Hematopoietic multipotent progenitor cell (in vitro differentiated cells): ENCODE measurements around the gene CDX1. TPM values are rescaled to one million over a fixed set of nuclear protein-coding genes. Genes with fewer than 3 reads are reported as not detected.

Source experiments
- DNase-seq, 3 donors: peaks; one replicate each; pipeline ENCODE4 v3.0.0-alpha.2; 2011 to 2015; ENCODE audit warnings: low read depth in 2 of 3, low spot score in 2 of 3
- total RNA-seq: library from RNA; depleted of rRNA; stranded (reverse); fragments of >200 nt; gene quantifications from one replicate; pipeline ENCODE4 v1.2.3, GENCODE V29; 2012

CDX1 gene
- not detected for total RNA-seq

DNA sequence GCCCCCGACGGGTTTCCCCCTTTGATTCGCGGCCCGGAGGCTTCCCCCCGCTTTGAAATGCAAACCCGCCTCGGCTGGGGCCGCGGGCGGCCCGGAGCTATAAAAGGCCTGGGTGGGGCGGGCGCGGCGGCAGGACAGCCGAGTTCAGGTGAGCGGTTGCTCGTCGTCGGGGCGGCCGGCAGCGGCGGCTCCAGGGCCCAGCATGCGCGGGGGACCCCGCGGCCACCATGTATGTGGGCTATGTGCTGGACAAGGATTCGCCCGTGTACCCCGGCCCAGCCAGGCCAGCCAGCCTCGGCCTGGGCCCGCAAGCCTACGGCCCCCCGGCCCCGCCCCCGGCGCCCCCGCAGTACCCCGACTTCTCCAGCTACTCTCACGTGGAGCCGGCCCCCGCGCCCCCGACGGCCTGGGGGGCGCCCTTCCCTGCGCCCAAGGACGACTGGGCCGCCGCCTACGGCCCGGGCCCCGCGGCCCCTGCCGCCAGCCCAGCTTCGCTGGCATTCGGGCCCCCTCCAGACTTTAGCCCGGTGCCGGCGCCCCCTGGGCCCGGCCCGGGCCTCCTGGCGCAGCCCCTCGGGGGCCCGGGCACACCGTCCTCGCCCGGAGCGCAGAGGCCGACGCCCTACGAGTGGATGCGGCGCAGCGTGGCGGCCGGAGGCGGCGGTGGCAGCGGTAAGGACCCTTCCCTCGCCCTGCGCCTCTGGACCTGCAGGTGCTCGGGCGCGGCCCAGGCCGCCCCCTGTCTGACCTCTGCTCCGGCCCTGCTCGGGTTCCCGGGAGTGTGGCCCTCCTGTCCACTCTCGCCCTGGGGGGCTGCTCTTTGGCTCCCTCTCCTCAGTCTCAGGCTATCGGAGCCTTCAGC lies at the start of gene CDX1:
CDX1 (plus strand) TSS at position 129 of the 862 bp plus-strand sequence; CDS start at position 228, 99 bp downstream.
- no peak for DNase-seq

DNA sequence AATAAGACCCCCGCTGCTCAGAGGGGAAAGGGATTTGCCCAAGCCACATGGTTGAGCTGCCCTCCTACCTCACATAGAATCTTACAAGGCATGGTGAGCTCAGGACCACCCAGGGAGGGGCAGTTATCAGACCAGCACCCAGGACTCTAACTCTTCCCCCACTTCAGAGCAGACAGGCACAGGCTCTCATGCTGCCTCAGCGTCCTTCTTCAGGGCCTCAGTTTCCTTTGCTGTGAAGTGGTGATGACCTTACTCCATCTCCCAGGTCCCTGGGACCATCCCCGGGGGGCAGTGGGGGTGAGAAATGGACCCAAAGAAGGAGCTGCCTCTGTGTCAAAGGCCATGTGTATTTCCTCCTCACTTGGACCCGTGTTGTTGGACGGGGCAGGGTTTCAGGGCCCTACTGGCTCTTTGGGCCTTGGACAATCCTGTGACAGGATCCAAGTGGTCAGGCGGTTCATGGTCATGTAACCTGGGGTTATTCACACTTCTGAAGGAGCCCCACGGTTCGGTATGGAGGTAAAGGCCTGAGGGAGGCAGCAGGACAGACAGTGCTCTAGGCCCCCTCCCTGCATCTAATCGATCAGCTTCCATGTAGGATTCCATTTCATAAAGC lies 48.5 kb upstream of the CDX1 start:
- DNase-seq = no peak

DNA sequence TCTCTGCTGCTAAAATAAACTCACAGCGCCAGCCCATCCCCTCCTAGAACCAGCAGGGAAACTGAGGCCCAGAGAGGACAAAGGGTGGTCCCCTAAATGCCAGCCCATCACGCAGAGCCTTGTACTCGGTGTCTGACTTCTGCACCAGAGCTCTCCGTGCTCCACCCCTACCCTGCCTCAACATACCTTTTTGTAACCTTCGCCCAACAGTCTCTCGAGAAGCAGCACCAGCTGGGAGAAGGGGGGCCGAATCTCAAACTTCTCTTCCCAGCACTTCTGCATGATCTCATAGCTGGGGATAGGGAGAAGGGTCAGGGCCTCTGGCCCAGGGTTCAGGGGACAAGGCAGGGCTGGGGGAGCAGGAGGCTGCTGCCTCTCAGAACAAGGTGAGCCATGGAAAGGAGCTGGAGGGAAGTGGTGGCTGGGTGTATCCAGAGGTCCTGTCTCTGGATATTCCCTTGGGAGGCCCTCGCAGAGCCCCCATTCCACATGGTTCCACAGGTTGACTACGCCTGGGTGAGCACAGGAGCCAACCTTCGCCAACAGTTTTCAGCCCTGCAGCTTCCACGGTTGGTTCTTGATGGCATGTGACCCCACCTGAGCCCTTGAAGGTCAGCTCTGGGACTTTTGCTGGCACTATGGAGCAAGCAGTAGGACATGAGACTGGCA lies 47.9 kb upstream of the CDX1 start:
- DNase-seq = no peak

DNA sequence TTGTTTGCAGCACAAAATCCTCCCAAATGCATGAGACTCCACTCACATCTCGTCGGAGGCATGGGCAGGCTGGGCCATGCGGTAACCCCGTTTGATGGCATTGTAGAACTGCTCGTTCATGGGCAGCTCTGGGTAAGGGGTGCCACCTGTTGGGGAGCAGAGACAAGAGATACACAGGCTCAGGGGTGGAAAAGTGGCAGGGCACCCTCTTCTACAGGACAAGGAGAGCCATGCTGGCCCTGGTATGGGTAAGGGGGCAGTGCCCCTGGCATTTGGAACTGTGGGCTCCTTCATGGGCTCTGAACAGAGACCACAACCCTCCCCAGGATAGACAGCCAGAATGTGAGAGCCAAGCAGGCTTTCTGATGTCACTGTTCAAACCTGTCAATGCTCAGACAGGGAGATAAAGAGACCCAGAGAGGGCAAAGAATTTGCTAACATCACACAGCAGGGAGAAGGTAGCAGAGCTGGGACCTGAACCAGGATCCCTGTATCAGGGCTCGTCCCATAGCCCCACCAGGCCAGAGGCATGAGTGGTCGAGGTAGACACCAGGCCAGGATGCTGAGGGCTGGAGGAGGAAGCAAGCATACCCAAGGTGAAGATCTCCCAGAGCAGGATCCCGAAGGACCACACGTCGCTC lies 47.0 kb upstream of the CDX1 start:
- peak in 2 of 3 donors; percentile 58 to 75 for DNase-seq

DNA sequence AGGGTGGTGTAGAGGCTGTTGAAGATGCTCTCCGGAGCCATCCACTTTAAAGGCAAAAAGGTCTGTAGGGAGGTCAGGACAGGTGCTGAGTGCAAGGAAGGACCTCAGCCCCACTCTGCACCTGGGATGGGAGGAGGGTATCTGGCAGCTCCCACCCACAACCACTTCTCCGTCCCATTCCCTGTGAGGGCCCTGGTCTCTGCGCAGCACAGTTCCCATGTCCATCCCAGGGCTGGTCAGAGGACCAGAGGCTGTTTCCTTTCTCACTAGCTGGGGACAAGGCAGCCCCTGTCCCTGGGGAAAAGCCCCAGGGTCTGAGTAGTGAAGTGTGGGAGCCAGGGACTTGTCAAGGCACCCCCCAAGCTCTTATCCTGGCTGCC lies 46.5 kb upstream of the CDX1 start:
- DNase-seq = no peak

DNA sequence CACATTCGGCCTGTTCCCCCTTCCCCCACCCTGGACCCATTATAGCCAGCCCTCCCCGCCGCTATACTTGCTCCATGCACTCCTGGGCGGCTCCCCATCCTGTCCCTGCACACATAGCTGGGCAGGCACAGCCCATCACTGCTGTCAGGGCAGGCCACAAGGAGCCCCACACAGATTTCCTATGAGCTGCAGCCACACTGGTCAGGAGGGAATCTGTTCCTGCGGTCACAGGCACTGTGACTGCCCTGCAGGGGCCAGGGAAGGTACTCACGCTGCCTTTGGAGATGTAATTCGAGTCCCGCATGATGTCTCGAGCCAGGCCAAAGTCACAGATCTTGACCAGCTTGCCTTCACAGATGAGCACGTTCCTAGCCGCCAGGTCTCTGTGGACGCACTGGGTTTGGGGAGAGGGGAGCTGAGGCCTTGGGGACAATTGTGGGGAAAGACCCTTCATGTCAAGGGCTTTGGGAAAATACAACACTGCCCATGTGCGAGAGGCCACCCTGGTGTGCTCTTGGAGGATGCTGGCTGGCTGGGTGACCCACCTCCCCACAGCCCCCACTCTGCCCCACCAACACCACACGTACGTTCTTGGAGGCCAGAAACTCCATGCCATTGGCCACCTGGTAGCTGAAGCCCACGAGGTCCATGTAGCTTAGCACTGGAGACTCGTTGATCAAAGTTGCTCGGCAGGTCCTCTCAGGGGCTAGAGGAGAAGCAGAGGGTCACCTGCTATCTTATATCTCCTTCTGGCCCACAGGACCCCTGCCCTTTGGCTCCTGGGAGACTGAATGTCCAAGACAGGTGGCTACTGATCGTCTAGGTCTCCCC lies 45.7 kb upstream of the CDX1 start:
- DNase-seq = no peak

DNA sequence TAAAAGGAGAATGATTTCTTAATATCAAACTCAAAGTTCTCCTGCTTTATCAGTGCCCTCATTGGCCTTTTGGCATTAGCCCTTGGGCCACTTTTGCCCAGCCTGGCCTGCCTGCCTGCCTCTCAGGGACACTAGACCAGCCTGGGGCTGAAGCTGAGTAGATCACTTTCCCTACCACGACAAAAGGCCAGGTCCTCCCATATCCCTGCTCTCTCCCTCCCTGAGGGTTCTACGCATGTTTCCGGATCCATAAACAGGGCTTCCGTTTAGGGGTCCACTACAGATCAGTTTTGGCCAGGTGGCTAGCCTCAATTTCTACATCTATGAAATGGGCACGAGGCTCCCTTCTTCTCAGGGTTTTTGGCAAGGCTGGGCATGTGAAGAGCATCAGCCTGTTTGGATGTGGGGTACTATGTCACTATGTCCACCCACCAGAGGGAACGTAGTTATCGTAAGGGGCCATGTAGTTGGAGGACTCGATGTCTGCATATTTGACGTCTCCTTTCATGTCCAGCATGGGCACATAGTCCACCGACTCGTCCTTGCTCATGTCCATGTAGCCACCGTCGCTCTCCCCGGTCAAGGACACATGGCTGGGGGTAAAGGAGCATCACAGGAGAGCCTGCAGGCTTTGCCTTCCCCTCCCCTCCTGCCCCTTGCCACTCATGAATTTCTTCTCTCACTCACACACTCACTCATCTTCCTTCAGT lies 45.0 kb upstream of the CDX1 start:
- no peak for DNase-seq

DNA sequence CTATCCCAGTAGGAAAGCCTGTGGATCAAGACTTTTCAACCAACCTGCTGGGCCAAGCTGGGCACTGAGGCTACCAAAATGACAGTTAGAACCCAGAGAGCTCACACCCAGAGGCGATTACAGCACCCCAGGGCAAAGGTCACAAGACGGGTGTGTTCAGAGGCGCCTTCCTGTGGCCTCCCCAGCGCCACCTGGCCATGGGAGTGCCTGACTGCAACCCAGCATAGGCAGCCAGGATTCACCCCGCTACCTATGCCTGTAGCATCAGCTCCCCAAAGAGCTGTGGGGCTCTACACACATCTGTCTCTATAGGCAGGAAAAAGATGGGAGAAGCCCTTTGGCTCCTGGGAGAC lies 44.4 kb upstream of the CDX1 start:
- DNase-seq = peak in 1 of 3 donors; percentile 53

DNA sequence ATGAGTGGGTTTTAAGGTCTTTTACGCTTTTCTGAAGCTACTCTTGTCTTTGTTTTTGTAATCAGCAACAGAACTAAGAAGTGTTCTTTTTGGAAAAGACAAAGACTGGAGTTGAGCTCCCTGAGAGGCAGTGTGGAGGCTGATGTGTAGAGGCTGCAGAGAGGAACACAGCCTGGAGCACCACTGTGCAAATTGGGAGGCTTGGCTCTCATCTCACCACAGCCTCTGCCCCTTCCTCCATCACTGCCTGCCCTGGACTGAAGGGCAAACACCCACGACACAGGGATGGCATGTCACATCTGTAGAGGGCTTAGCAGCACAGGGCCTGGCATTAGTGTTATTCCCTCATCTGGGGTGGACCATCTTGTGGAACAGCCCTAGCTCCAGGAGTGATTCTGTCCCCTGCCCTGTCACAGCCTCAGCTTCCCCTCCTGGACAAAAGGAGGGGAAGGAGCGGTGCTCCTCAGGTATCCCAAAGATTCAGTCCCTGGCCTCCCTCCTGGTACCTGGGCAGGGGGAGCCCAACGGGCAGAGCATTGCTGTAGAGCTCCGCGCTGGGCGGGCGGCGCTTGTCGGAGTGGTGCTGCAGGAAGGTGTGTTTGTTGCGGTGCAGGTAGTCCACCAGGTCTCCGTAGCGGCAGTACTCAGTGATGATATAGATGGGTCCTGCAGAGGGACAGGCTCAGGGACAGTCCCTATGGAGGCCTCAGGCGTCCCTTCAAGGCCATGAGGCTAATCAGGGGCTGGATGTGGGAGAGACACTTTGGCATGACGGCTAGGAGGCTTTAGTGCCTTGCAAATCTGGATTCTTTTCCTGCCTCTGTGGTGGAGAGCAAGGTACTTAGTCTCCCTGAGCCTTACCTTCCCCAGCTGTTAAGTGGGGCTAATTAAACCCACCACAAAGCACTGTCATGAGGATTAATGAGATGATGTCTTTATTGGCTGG lies 43.8 kb upstream of the CDX1 start:
- DNase-seq = no peak

DNA sequence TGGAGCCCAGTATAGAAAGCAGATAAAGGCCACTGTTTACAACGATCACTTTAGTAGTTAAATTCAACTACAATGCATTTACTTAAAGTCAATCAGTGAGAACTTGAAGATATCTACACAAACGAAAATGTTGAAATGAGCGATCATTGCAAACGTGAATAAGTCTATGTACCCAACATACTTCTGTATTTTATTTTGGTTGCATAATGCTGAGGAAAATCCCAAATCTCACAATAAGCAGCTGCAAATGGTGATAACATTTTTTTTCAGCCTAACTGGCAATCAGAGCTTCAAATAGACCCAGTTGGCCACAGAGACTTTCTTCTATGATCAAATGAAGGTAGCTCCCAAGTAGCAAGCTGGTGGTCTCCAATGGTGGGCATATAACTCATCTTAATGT lies 43.0 kb upstream of the CDX1 start:
- peak in 1 of 3 donors; percentile 48 for DNase-seq

DNA sequence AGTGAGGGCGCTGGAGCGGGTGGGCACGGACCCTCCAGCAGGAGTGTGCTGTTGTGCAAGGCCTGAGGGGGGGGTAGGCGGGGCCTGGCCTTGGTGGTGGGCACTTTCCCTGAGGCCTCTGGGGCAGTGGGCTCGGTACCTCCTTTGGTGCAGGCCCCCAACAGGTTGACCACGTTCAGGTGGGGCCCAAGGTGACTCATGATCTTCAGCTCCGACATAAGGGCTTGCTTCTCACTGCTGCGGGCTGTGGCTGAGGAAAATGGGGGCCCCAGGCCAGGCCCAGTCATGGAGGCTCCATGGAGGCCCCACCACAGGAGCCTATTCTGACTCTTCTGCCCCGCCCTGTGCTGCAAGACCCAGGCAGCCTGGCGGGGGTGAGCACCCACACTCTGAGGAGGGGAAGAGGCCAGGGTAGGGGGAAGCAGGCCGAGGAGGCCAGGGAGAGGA lies 42.4 kb upstream of the CDX1 start:
- DNase-seq = no peak

DNA sequence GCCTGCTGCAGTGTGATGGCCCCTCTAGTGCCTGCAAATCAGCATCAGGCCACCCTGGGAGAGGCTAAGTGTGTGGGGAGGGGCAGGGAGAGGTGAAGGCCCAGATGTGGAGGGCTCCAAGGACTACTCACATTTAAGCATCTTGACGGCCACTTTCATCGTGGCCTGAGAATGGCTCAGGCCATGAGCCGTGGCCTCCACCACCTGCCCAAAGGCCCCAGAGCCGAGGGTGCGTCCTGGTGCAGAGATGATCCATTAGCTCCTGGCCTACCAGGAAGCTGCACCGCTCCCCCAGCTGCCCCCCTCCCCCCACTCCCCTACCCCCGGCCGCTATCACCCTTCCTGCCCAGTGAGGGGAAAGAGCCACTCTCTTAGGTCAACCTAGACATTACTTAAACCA lies 42.0 kb upstream of the CDX1 start:
- no peak for DNase-seq

DNA sequence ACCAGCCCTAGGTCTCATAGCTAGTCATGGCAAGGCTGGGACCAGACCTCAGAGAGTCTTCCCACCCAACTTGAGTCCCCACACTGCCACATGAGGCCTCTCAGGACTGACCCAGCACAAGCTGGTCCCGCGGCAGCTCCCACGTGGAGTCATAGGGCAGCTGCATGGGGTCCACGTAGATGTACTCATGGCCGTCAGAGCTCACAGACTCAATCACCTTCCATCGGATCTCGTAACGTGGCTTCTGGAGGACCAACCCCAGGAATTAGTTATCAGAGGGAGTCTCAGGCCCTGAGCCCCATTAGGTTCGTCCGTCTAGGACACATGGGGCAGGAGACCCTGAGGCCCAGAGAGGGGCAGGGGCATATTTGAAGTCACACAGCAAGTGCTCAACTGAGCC lies 41.2 kb upstream of the CDX1 start:
- no peak for DNase-seq

DNA sequence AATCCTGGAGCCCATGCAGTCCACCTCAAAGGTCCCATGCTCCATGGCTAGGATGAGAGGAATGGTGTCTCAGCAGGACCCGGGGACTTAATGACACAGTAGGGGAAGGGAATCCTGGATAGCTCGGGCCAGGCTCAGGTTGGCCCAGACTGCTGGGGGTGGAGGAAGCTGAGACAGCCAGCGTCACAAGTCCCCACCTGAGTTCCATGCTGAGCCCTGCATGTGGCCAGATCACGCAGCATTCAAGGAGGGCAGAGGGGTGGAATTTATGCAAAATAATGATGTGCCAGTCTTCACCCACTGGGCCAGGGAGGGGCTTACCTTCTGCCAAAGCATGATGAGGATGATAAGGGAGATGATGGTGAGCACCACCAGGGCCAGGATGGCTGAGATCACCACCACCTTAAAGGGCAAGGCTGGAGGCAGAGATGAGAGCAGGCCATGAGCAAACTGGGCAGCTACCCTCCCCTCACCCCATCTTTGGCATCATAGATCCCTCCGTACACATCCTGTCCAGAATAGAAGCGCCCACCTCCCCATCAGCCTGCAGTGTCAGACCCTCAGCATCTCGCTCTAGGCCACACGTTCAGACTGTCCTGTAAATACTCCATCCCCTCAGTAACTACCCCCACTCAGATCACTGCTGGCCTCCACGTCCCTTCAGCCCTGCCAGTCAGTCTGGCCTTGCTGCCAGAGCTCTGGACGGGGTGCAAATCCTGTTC lies 40.2 kb upstream of the CDX1 start:
- no peak for DNase-seq

DNA sequence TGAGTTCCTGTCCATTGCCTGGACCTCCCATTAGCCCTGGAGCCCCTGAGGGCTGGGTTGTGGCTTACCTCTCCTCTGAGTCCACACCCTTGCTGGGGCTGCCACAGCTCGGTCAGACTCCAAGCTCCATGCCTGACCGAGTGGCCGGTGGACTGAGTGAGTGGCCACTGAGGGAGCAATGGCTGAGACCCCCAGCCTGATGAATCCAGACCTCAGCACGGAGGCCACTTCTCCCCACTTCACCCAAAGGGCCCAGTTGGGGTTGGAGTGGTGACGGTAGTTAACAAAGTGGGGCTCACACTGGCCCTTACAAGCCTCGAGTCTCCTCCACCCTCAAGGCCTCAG lies 39.7 kb upstream of the CDX1 start:
- DNase-seq = no peak

DNA sequence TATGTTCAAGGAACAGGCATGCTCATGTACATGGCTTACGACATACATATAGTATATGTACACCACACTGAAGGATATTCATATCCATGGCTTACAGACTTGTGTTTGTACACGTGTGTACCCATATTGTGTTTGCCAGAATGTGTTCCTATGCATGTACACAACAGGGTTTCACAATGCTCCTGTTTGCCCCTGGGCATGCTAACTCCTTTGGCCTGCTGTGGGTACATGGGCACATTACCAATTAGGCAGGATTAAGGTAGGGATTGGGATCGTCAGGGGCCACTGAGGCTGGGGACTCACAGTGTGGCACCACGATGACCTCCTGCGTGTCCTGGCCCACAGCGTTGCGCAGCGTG lies 37.1 kb upstream of the CDX1 start:
- DNase-seq = no peak

DNA sequence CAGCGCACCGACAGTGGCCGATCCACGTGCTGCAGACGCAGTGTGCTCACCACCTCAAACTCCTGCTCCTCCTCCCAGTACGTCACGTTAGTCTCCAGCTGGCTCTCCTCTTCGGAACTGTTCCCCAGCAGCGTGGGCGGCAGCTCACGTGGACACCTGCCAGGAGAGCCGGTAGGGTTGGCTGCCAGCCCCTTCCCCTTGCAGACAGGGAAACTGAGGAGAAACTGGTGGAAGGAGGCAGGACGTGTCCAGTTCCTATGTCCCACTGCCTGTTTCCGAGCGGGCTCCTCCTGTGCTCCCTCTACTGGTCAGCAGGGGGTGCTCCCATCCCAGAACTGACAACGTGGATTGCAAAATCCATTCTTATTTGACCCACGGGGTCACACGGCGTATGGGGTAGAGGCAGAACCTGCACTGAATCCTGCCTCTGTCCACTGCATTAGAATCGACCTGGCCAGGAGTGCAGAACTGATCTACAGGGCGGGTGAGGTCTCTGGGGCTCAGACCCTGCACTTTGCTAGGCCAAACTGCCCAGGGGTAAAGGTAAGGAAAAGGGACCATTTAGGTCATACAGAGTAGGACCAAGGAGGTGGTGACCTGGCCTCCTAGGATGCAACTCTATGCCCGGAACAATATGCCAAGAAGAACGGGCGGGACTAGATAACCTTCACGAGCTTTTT lies 36.6 kb upstream of the CDX1 start:
- peak in 2 of 3 donors; percentile 57 to 65 for DNase-seq

DNA sequence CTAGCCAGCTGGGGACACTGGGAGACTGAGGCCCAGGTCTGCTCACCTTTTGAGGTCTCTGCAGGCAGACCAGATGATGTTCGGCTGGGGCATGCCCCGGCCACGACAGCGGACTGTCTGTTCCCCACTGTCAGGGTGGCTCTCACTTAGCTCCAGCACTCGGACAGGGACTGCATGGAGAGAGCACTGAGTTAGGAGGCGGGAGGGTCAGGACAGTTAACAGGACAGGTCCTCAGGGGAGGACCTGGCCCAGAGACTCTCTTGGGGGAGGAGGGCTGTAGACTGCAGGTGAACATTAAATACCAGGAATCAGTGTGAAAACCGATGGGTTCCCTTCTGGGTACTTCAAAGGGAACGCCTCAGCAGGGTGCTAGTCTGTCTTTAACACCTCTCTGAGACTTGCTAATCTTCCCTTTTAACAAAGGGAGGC lies 36.1 kb upstream of the CDX1 start:
- no peak for DNase-seq
